K562 (cell line): ENCODE results near the gene SETD7. TPM values are rescaled to one million over a fixed set of nuclear protein-coding genes. Genes with fewer than 3 reads are reported as not detected.

Experiments
- CBX2 ChIP-seq: fragments of 200-600 bp; sonication (generic); IDR thresholded peaks from one replicate; pipeline ENCODE4 v1.6.1; 2012; ENCODE audit warnings: mild to moderate bottlenecking, low read length, inconsistent platforms; ENCODE audit not compliant: insufficient read depth, poor library complexity, severe bottlenecking
- CEBPZ ChIP-seq: fragments of 150-350 bp; IDR thresholded peaks from 2 replicates; pipeline ENCODE4 v1.6.1; 2014; ENCODE audit warnings: low read depth, mild to moderate bottlenecking, low read length, borderline replicate concordance
- CREB3L1 ChIP-seq: fragments of 450-650 bp; IDR thresholded peaks from 2 replicates; pipeline ENCODE4 v1.6.1; 2014; ENCODE audit warnings: low read depth, mild to moderate bottlenecking, moderate library complexity, borderline replicate concordance
- E4F1 ChIP-seq: fragments of 250-450 bp; sonication (Bioruptor Pico); IDR thresholded peaks from 2 replicates; pipeline ENCODE4 v1.5.0; 2021; ENCODE audit warnings: mild to moderate bottlenecking, borderline replicate concordance
- MAFF ChIP-seq: IDR thresholded peaks from 2 replicates; pipeline ENCODE4 v1.6.1; 2012; ENCODE audit warnings: low read length, improper control_type of control experiment
- MIER1 ChIP-seq: fragments of 450-650 bp; IDR thresholded peaks from 2 replicates; pipeline ENCODE4 v1.6.1; 2016; ENCODE audit warnings: antibody characterized with exemption, mild to moderate bottlenecking, low read depth
- MXI1 ChIP-seq: IDR thresholded peaks from 2 replicates; pipeline ENCODE4 v1.6.1; 2011; ENCODE audit warnings: low read depth, mild to moderate bottlenecking, improper control_type of control experiment, low read length
- RCOR1 ChIP-seq, 2 experiments: IDR thresholded peaks; 2 replicates each; pipeline ENCODE4 v1.6.1; 2012; ENCODE audit warnings: low read depth in 2 of 2, low read length in 2 of 2, borderline replicate concordance in 1 of 2, improper control_type of control experiment in 1 of 2
- REST ChIP-seq, 2 experiments: fragments of 450-650 bp; formaldehyde crosslinking in 1 of 2; IDR thresholded peaks; 2 replicates each; pipeline versions ENCODE4 v1.4.0 to v1.6.1; 2014 to 2020; ENCODE audit warnings: mild to moderate bottlenecking in 2 of 2, borderline replicate concordance in 1 of 2, low read depth in 1 of 2
- TAL1 ChIP-seq: fragments of 450-650 bp; IDR thresholded peaks from 2 replicates; pipeline ENCODE4 v1.6.1; 2016; ENCODE audit warnings: mild to moderate bottlenecking
- ZNF644 ChIP-seq: fragments of 200-800 bp; sonication (Bioruptor generic); IDR thresholded peaks from 2 replicates; pipeline ENCODE4 v1.6.1; 2016; ENCODE audit warnings: low read depth, missing genetic modification characterization, missing compliant biosample characterization
- polyA plus RNA-seq, 8 experiments: library from polyadenylated mRNA; depleted of rRNA in 4 of 8; stranded (reverse) in 5 of 8; unstranded in 3 of 8; fragments of >200 nt; fragmentation: Nextera tagmentation in 2 of 8; fragmentation: Illumina TruSeq in 1 of 8; extraction: Ambion mirVana in 2 of 8; extraction: Trizol in 1 of 8; gene quantifications; 2 replicates each; pipeline versions ENCODE4 v1.2.1 to v1.2.3, GENCODE V29; 2011 to 2014; ENCODE audit warnings: inconsistent platforms in 1 of 8, missing spikeins in 1 of 8
- total RNA-seq, 7 experiments: library from RNA; depleted of rRNA in 6 of 7; stranded (reverse); fragments of >200 nt in 6 of 7; fragmentation: Illumina TruSeq in 2 of 7; extraction: Trizol in 2 of 7; gene quantifications; 2 replicates each; pipeline versions ENCODE4 v1.2.1 to v1.2.3, GENCODE V29; 2011 to 2021; ENCODE audit warnings: low replicate concordance in 1 of 7

SETD7 gene
- total and polyA plus RNA-seq, 9 of the 15 experiments (the other 6 are each of a cell fraction or from before 2014, with no cell fraction given): 0.37 to 2.4 (median 1.7) TPM

- no peak for TF ChIP-seq RCOR1 (IDR thresholded peaks at IDR 0.05; ENCODE audit: borderline replicate concordance in 1 of 2, low read depth in 2 of 2, low read length in 2 of 2)
- no peak for TF ChIP-seq MXI1
- no peak for TF ChIP-seq CREB3L1
- TF ChIP-seq E4F1 (CRISPR knock-in tag): no peak
- TF ChIP-seq ZNF644 (tag): no peak
- TF ChIP-seq MAFF: no peak
- no peak for TF ChIP-seq TAL1
- no peak for TF ChIP-seq MIER1
- peak; percentile 64; the same call in 1 of the 2 replicates for TF ChIP-seq REST (IDR thresholded peaks at IDR 0.05; ENCODE audit: borderline replicate concordance)
- TF ChIP-seq REST (CRISPR knock-in tag; IDR thresholded peaks at IDR 0.05; ENCODE audit: low read depth): no peak
- no peak for TF ChIP-seq CBX2
- TF ChIP-seq CEBPZ: no peak
These were observed 25.1 kb downstream of the SETD7 start (continued) for GRCh38 chr4:139530833-139531427.
